H1 (cell line): ENCODE measurements around the gene RUNX1. TPM values are rescaled to one million over a fixed set of nuclear protein-coding genes. Genes with fewer than 3 reads are reported as not detected.

Source experiments
- CTCF ChIA-PET: fragments of 300-600 bp; sonication (Branson Sonifier 250); formaldehyde crosslinking; loops from one replicate; lab custom pipeline; 2021; ENCODE audit not compliant: partially characterized antibody; lab: Charles Lee
- POLR2A ChIA-PET: fragments of 300-600 bp; sonication (Branson Sonifier 250); formaldehyde crosslinking; loops from one replicate; lab custom pipeline; 2021; ENCODE audit warnings: inconsistent platforms; ENCODE audit not compliant: partially characterized antibody; lab: Charles Lee
- DNase-seq, 2 experiments: peaks; one replicate each; pipeline versions ENCODE4 v3.0.0 to v3.0.0-alpha.2; 2010 to 2022; ENCODE audit warnings: low spot score in 2 of 2, low read depth in 1 of 2, mixed read lengths in 1 of 2
- FAIRE-seq: peaks from 2 replicates; lab custom pipeline; 2011; peaks lifted over from hg19 to GRCh38; lab: Jason Lieb, UNC
- H2AFZ ChIP-seq: 2 replicates; pipeline ENCODE4 v1.8.1; 2012; ENCODE audit warnings: low read length, inconsistent platforms
- H2AK5ac ChIP-seq: 2 replicates; pipeline ENCODE4 v1.6.1; 2013; ENCODE audit warnings: low read depth, low read length
- H2BK120ac ChIP-seq: replicated peaks from 2 replicates; pipeline ENCODE3; 2013; ENCODE audit warnings: low read depth, low read length, inconsistent platforms
- H2BK12ac ChIP-seq: 2 replicates; pipeline ENCODE4 v1.6.1; 2013; ENCODE audit warnings: low read depth, low read length
- H2BK15ac ChIP-seq: 2 replicates; pipeline ENCODE4 v1.6.1; 2013; ENCODE audit warnings: low read length
- H2BK20ac ChIP-seq: 2 replicates; pipeline ENCODE4 v1.6.1; 2013; ENCODE audit warnings: low read length
- H2BK5ac ChIP-seq: 2 replicates; pipeline ENCODE4 v1.6.1; 2013; ENCODE audit warnings: low read depth, low read length
- H3K14ac ChIP-seq: 2 replicates; pipeline ENCODE4 v1.6.1; 2013; ENCODE audit warnings: inconsistent platforms; ENCODE audit not compliant: insufficient read length
- H3K18ac ChIP-seq: 2 replicates; pipeline ENCODE4 v1.6.1; 2013; ENCODE audit warnings: low read length; ENCODE audit errors: extremely low read depth
- H3K23ac ChIP-seq: 2 replicates; pipeline ENCODE4 v1.6.1; 2013; ENCODE audit warnings: inconsistent platforms; ENCODE audit not compliant: insufficient read length
- H3K23me2 ChIP-seq: 2 replicates; pipeline ENCODE4 v1.6.1; 2013; ENCODE audit warnings: low read depth, low read length
- H3K27ac ChIP-seq: 2 replicates; pipeline ENCODE4 v1.6.1; 2011; ENCODE audit warnings: low read depth, low read length, inconsistent platforms
- H3K27me3 ChIP-seq, 4 experiments: replicated peaks in 1 of 4; 1 replicate in 1 of 4; 2 replicates in 3 of 4; pipeline versions ENCODE4 v1.6.1 to v1.8.1; 2011 to 2013; ENCODE audit warnings: low read length in 3 of 4, mild to moderate bottlenecking in 3 of 4, inconsistent platforms in 2 of 4, mixed read lengths in 2 of 4, moderate library complexity in 1 of 4; ENCODE audit not compliant: control insufficient read depth in 3 of 4, insufficient read depth in 3 of 4; ENCODE audit errors: extremely low read depth in 1 of 4
- H3K36me3 ChIP-seq, 4 experiments: 2 replicates each; pipeline versions ENCODE4 v1.6.1 to v1.8.1; 2011 to 2013; ENCODE audit warnings: mild to moderate bottlenecking in 4 of 4, low read length in 3 of 4, moderate library complexity in 2 of 4, control low read depth in 1 of 4, inconsistent platforms in 1 of 4; ENCODE audit not compliant: insufficient read depth in 4 of 4, control insufficient read depth in 2 of 4
- H3K4ac ChIP-seq: replicated peaks from 2 replicates; pipeline ENCODE3; 2013; ENCODE audit warnings: low read length, low read depth, mixed read lengths, inconsistent platforms; ENCODE audit not compliant: insufficient read length
- H3K4me1 ChIP-seq, 4 experiments: replicated peaks in 1 of 4; 1 replicate in 1 of 4; 2 replicates in 3 of 4; pipeline versions ENCODE4 v1.6.1 to v1.8.1; 2011 to 2013; ENCODE audit warnings: low read length in 3 of 4, inconsistent platforms in 2 of 4, mixed read lengths in 1 of 4; ENCODE audit not compliant: insufficient read depth in 4 of 4, control insufficient read depth in 3 of 4
- H3K4me2 ChIP-seq, 2 experiments: 2 replicates each; pipeline versions ENCODE4 v1.6.1 to v1.8.1; 2011 to 2013; ENCODE audit warnings: low read depth in 2 of 2, low read length in 2 of 2, control low read depth in 1 of 2, inconsistent platforms in 1 of 2, mild to moderate bottlenecking in 1 of 2; ENCODE audit not compliant: insufficient read depth in 1 of 2
- H3K4me3 ChIP-seq, 4 experiments: fragments of 200-600, 300-600 bp in 1 of 4; sonication (generic), shearing (Covaris generic), sonication (Bioruptor Twin) in 1 of 4; 2 replicates each; pipeline versions ENCODE4 v1.5.1 to v1.8.1; 2011 to 2016; ENCODE audit warnings: low read length in 4 of 4, low read depth in 3 of 4, control low read depth in 2 of 4, inconsistent platforms in 2 of 4, mild to moderate bottlenecking in 2 of 4, mixed read lengths in 1 of 4, moderate library complexity in 1 of 4; ENCODE audit not compliant: insufficient read depth in 2 of 4; ENCODE audit errors: extremely low read depth in 1 of 4
- H3K56ac ChIP-seq: replicated peaks from 2 replicates; pipeline ENCODE3; 2013; ENCODE audit warnings: low read depth, mild to moderate bottlenecking, mixed read lengths, low read length, inconsistent platforms; ENCODE audit not compliant: insufficient read length
- H3K79me1 ChIP-seq: 2 replicates; pipeline ENCODE4 v1.6.1; 2013; ENCODE audit warnings: low read depth, low read length, control low read depth
- H3K79me2 ChIP-seq, 2 experiments: 2 replicates each; pipeline versions ENCODE4 v1.6.1 to v1.8.1; 2012 to 2013; ENCODE audit warnings: low read length in 2 of 2, mild to moderate bottlenecking in 2 of 2, inconsistent platforms in 1 of 2; ENCODE audit not compliant: insufficient read depth in 2 of 2, control insufficient read depth in 1 of 2
- H3K9ac ChIP-seq, 4 experiments: replicated peaks in 1 of 4; 1 replicate in 1 of 4; 2 replicates in 3 of 4; pipeline versions ENCODE4 v1.6.1 to v1.8.1; 2011 to 2013; ENCODE audit warnings: low read depth in 3 of 4, low read length in 3 of 4, control low read depth in 2 of 4, mild to moderate bottlenecking in 2 of 4, moderate library complexity in 2 of 4, inconsistent platforms in 1 of 4; ENCODE audit errors: extremely low read depth in 1 of 4
- H3K9me3 ChIP-seq, 2 experiments: 2 replicates each; pipeline versions ENCODE4 v1.6.1 to v1.8.1; 2012 to 2013; ENCODE audit warnings: mild to moderate bottlenecking in 2 of 2, moderate library complexity in 2 of 2, control low read depth in 1 of 2, inconsistent platforms in 1 of 2, low read depth in 1 of 2, low read length in 1 of 2, mixed read lengths in 1 of 2; ENCODE audit not compliant: insufficient read depth in 2 of 2
- H4K20me1 ChIP-seq, 2 experiments: replicated peaks in 1 of 2; 2 replicates each; pipeline versions ENCODE3 to v1.8.1; 2011 to 2013; ENCODE audit warnings: inconsistent platforms in 2 of 2, low read length in 2 of 2, mild to moderate bottlenecking in 1 of 2; ENCODE audit not compliant: insufficient read depth in 2 of 2, control insufficient read depth in 1 of 2
- H4K5ac ChIP-seq: 2 replicates; pipeline ENCODE4 v1.6.1; 2013; ENCODE audit warnings: low read length, low read depth, mixed read lengths, inconsistent platforms; ENCODE audit not compliant: insufficient read length
- H4K8ac ChIP-seq: 2 replicates; pipeline ENCODE4 v1.8.0; 2013; ENCODE audit warnings: mild to moderate bottlenecking, moderate library complexity, low read length, inconsistent platforms; ENCODE audit not compliant: insufficient read depth; ENCODE audit errors: extremely low read depth
- H4K91ac ChIP-seq: replicated peaks from 2 replicates; pipeline ENCODE3; 2013; ENCODE audit warnings: low read length, mixed read lengths, inconsistent platforms; ENCODE audit not compliant: insufficient read length
- CBX8 ChIP-seq: fragments of 300-800, 300-1000 bp; sonication (generic); IDR thresholded peaks from 2 replicates; pipeline ENCODE4 v1.7.1; 2016; ENCODE audit warnings: low read depth, low read length, borderline replicate concordance
- CTBP2 ChIP-seq: IDR thresholded peaks from 2 replicates; pipeline ENCODE4 v1.7.0; 2011; ENCODE audit warnings: borderline replicate concordance, mild to moderate bottlenecking, moderate library complexity, mixed read lengths, low read length; ENCODE audit not compliant: insufficient read depth, insufficient read length
- NRF1 ChIP-seq: IDR thresholded peaks from 2 replicates; pipeline ENCODE4 v1.6.1; 2011; ENCODE audit warnings: mild to moderate bottlenecking, low read depth, low read length, improper control_type of control experiment
- POLR2A ChIP-seq, 2 experiments: IDR thresholded peaks; 1 replicate in 1 of 2; 2 replicates in 1 of 2; pipeline ENCODE4 v1.6.1; 2011; ENCODE audit warnings: low read depth in 2 of 2, low read length in 2 of 2, mild to moderate bottlenecking in 2 of 2; ENCODE audit errors: control extremely low read depth in 1 of 2
- SIN3A ChIP-seq, 2 experiments: IDR thresholded peaks in 1 of 2; conservative IDR thresholded peaks in 1 of 2; 2 replicates each; pipeline ENCODE4 v1.6.1; 2011 to 2012; ENCODE audit warnings: low read length in 2 of 2, improper control_type of control experiment in 1 of 2, low read depth in 1 of 2, mild to moderate bottlenecking in 1 of 2
- SIX5 ChIP-seq: IDR thresholded peaks from 2 replicates; pipeline ENCODE4 v1.6.1; 2011; ENCODE audit warnings: mild to moderate bottlenecking, low read depth, low read length
- WGBS, 2 experiments: shearing (Covaris generic) in 1 of 2; methylation state at CpG; one replicate each; pipeline versions ENCODE4 v1.1.6 to v1.1.7; 2013 to 2015; ENCODE audit warnings: low lambda C conversion rate in 2 of 2, mixed read lengths in 2 of 2, inconsistent platforms in 1 of 2, low coverage in 1 of 2, missing lambda C conversion rate in 1 of 2; ENCODE audit not compliant: insufficient replicate concordance in 2 of 2, insufficient coverage in 1 of 2, insufficient read length in 1 of 2; ENCODE audit errors: extremely low coverage in 1 of 2, missing lambda C conversion rate in 1 of 2; 5-methylcytosine and 5-hydroxymethylcytosine counted together
- polyA plus RNA-seq, 7 experiments: library from polyadenylated mRNA; depleted of rRNA in 3 of 7; stranded (reverse) in 5 of 7; unstranded in 2 of 7; fragments of >200 nt in 5 of 7; fragments of 200-250 nt in 2 of 7; gene quantifications; 1 replicate in 5 of 7; 2 replicates in 1 of 7; 4 replicates in 1 of 7; pipeline versions ENCODE4 v1.2.1 to v1.2.3, GENCODE V29; 2011 to 2013; ENCODE audit warnings: missing spikeins in 2 of 7, mixed read lengths in 2 of 7
- total RNA-seq: library from RNA; stranded (reverse); fragmentation: NEBNext Ultra II Directional; extraction: Animal tissue kit (Norgen Biotek cat#: 25700); gene quantifications from 2 replicates; pipeline ENCODE4 v1.2.1, GENCODE V29; 2021

The RUNX1 gene
- total and polyA plus RNA-seq, 2 of the 8 experiments (the other 6 are each of a cell fraction or from before 2014, with no cell fraction given): 0.20 to 0.60 TPM

- Histone ChIP-seq H2AK5ac (no peak overlapping the region), H3K9me3 (no peaks in the 10 kb centered on the region), H3K36me3 (no peaks in the 10 kb centered on the region; a peak in 1 of 8 replicates), H4K91ac (no peak overlapping the region), H2AFZ (no peak overlapping the region), H4K20me1 (peaks cover 0 to 18% of the 10 kb centered on the region in 2 experiments), H2BK15ac (no peak overlapping the region), H3K4ac (no peak overlapping the region), H3K23me2 (peaks cover 21% of the 10 kb centered on the region; the same call in 1 of the 2 replicates), H3K4me3 (peak overlapping the region; percentile 38 to 73 (median 51); a peak in 7 of 8 replicates), H3K23ac (no peak overlapping the region), H3K4me2 (peak overlapping the region; percentile 84 to 97), H3K79me1 (no peaks in the 10 kb centered on the region), H4K5ac (no peak overlapping the region), H3K14ac (no peak overlapping the region), H3K79me2 (no peaks in the 10 kb centered on the region), H2BK12ac (no peak overlapping the region), H4K8ac (no peak overlapping the region; the same call in 1 of the 2 replicates), H3K9ac (no peak overlapping the region), H3K56ac (no peak overlapping the region), H3K18ac (no peak overlapping the region), H3K4me1 (peaks cover 0 to 15% (median 9%) of the 10 kb centered on the region in 4 experiments; a peak in 5 of 7 replicates), H2BK20ac (no peak overlapping the region), H2BK120ac (no peak overlapping the region), H3K27ac (no peak overlapping the region), H2BK5ac (no peak overlapping the region), H3K27me3 (peaks cover 30 to 74% (median 60%) of the 10 kb centered on the region in 4 experiments)
- TF ChIP-seq SIN3A (conservative IDR thresholded peaks at IDR 0.05 in 1 of 2, IDR thresholded peaks at IDR 0.05 in 1 of 2; ENCODE audit: low read depth in 1 of 2, low read length in 2 of 2) (no peak), SIX5 (no peak), POLR2A (IDR thresholded peaks at IDR 0.05; ENCODE audit: control extremely low read depth in 1 of 2, low read depth in 2 of 2, low read length in 2 of 2) (no peak), CBX8 (no peak; the same call in 1 of the 2 replicates), NRF1 (no peak), CTBP2 (no peak)
- DNase-seq (peak in 1 of 2 experiments; percentile 46), FAIRE-seq (no peak)
- WGBS, 2 experiments: 1% methylated on average over 14 of the region's 14 CpGs; no CpG with 5 or more reads in 1 of the 2 experiments
- POLR2A ChIA-PET: interaction anchor here (0.6 kb wide), 1 partner anchor 95 kb away, joined by 3 read pairs; no protein-coding TSS in a partner anchor
- CTCF ChIA-PET: interaction anchor here (1.0 to 3.0 kb wide), 11 partner anchors 89 to 949 kb away, joined by 3 to 13 read pairs (median 5); no protein-coding TSS in a partner anchor
These were observed 158.7 kb downstream of the RUNX1 start for GRCh38 chr21:34890470-34890723.
